B cell (primary cell): ENCODE data around the gene ABCC1. TPM values are rescaled to one million over a fixed set of nuclear protein-coding genes. Genes with fewer than 3 reads are reported as not detected.

Experiments
- ATAC-seq: fragments of 200-7000 bp; cut with Tn5 transposase; one replicate; pipeline ENCODE4 v1.10.0; 2021; ENCODE audit warnings: low read depth, mild to moderate bottlenecking, moderate number of reproducible peaks, moderate library complexity
- CTCF ChIA-PET: fragments of 350-600 bp; sonication (Branson Sonifier 250); formaldehyde crosslinking; loops from one replicate; lab custom pipeline; 2021; ENCODE audit warnings: antibody characterized with exemption, inconsistent platforms; lab: Charles Lee
- POLR2A ChIA-PET: fragments of 350-600 bp; sonication (Branson Sonifier 250); formaldehyde crosslinking; loops from one replicate; lab custom pipeline; 2021; ENCODE audit warnings: antibody characterized with exemption; lab: Charles Lee
- DNase-seq: peaks from one replicate; pipeline ENCODE4 v3.0.0; 2013
- H2AFZ ChIP-seq: 2 replicates; pipeline ENCODE4 v1.6.1; 2012; ENCODE audit warnings: mild to moderate bottlenecking, low read depth, low read length; ENCODE audit not compliant: insufficient read depth, poor library complexity, severe bottlenecking
- H3K27ac ChIP-seq, 2 donors: 1 replicate in 1 of 2; 2 replicates in 1 of 2; pipeline ENCODE4 v1.5.1; 2012 to 2013; ENCODE audit warnings: low read length in 2 of 2, mild to moderate bottlenecking in 2 of 2, moderate library complexity in 1 of 2
- H3K27me3 ChIP-seq, 4 experiments: fragments of 200-600 bp in 1 of 4; sonication (generic) in 1 of 4; replicated peaks in 1 of 4; 1 replicate in 2 of 4; 2 replicates in 2 of 4; pipeline versions ENCODE4 v1.6.1 to v1.7.0; 2013 to 2016; ENCODE audit warnings: low read length in 3 of 4, mild to moderate bottlenecking in 2 of 4, mixed read lengths in 1 of 4, moderate library complexity in 1 of 4; ENCODE audit not compliant: insufficient read depth in 4 of 4, control insufficient read depth in 3 of 4; ENCODE audit errors: control extremely low read depth in 1 of 4
- H3K36me3 ChIP-seq, 2 experiments: replicated peaks in 1 of 2; 1 replicate in 1 of 2; 2 replicates in 1 of 2; pipeline versions ENCODE4 v1.6.1 to v1.7.1; 2013; ENCODE audit warnings: low read length in 1 of 2; ENCODE audit not compliant: insufficient read depth in 2 of 2, control insufficient read depth in 1 of 2; ENCODE audit errors: control extremely low read depth in 1 of 2, extremely low read depth in 1 of 2
- H3K4me1 ChIP-seq, 2 donors: fragments of 200-600 bp in 1 of 2; sonication (generic) in 1 of 2; 1 replicate in 1 of 2; 2 replicates in 1 of 2; pipeline versions ENCODE4 v1.5.1 to v1.6.1; 2013 to 2017; ENCODE audit warnings: low read length in 2 of 2; ENCODE audit not compliant: control insufficient read depth in 2 of 2, insufficient read depth in 2 of 2
- H3K4me2 ChIP-seq: replicated peaks from 2 replicates; pipeline ENCODE3; 2012; ENCODE audit warnings: mild to moderate bottlenecking, low read depth, low read length; ENCODE audit not compliant: poor library complexity, severe bottlenecking
- H3K4me3 ChIP-seq, 5 experiments: fragments of 200-600 bp in 1 of 5; sonication (generic) in 1 of 5; 1 replicate in 3 of 5; 2 replicates in 2 of 5; pipeline versions ENCODE4 v1.5.1 to v1.7.0; 2011 to 2016; ENCODE audit warnings: low read length in 4 of 5, mild to moderate bottlenecking in 4 of 5, low read depth in 2 of 5, control low read depth in 1 of 5, moderate library complexity in 1 of 5; ENCODE audit not compliant: insufficient read depth in 1 of 5; ENCODE audit errors: control extremely low read depth in 1 of 5, extremely low read depth in 1 of 5
- H3K79me2 ChIP-seq: fragments of 200-600 bp; sonication (generic); one replicate; pipeline ENCODE4 v1.6.0; 2016; ENCODE audit warnings: low read length; ENCODE audit not compliant: control insufficient read depth, insufficient read depth
- H3K9ac ChIP-seq: fragments of 200-600 bp; sonication (generic); 2 replicates; pipeline ENCODE4 v1.6.1; 2017; ENCODE audit warnings: mild to moderate bottlenecking, low read length, moderate library complexity
- H3K9me3 ChIP-seq, 3 donors: one replicate each; pipeline versions ENCODE4 v1.6.1 to v1.7.1; 2013; ENCODE audit warnings: low read length in 2 of 3; ENCODE audit not compliant: control insufficient read depth in 2 of 3, insufficient read depth in 1 of 3; ENCODE audit errors: control extremely low read depth in 1 of 3
- H4K20me1 ChIP-seq: 2 replicates; pipeline ENCODE4 v1.6.0; 2012; ENCODE audit warnings: mild to moderate bottlenecking, low read length; ENCODE audit not compliant: insufficient read depth, control insufficient read depth, poor library complexity, severe bottlenecking
- H3K27ac Mint-ChIP-seq: one replicate; pipeline ENCODE4 v1.8.0; 2021; ENCODE audit warnings: mixed read lengths
- H3K27me3 Mint-ChIP-seq: one replicate; pipeline ENCODE4 v1.8.0; 2021; ENCODE audit warnings: mixed read lengths
- H3K4me1 Mint-ChIP-seq: one replicate; pipeline ENCODE4 v1.8.0; 2021; ENCODE audit warnings: mixed read lengths
- H3K4me3 Mint-ChIP-seq: one replicate; pipeline ENCODE4 v1.8.0; 2021; ENCODE audit warnings: mixed read lengths
- H3K9me3 Mint-ChIP-seq: one replicate; pipeline ENCODE4 v1.8.0; 2022; ENCODE audit warnings: mixed read lengths; ENCODE audit not compliant: insufficient read depth
- EZH2 ChIP-seq: IDR thresholded peaks from 2 replicates; pipeline ENCODE4 v1.6.1; 2012; ENCODE audit warnings: borderline replicate concordance, low read depth, mild to moderate bottlenecking, moderate library complexity, low read length; ENCODE audit not compliant: insufficient read depth, poor library complexity, severe bottlenecking
- WGBS: methylation state at CpG from one replicate; pipeline ENCODE4 v1.1.5; 2013; ENCODE audit warnings: missing lambda C conversion rate; ENCODE audit not compliant: insufficient coverage; 5-methylcytosine and 5-hydroxymethylcytosine counted together
- intact Hi-C: fragments of 100-400 bp; cut with micrococcal nuclease; formaldehyde crosslinking; loops from one replicate; pipeline ENCODE4 v1.10.0; 2022
- polyA plus RNA-seq: library from polyadenylated mRNA; depleted of rRNA; stranded (reverse); fragments of >200 nt; gene quantifications from 2 replicates; pipeline ENCODE4 v1.2.3, GENCODE V29; 2012
- total RNA-seq, 2 donors: library from RNA; stranded (reverse); fragments of 120-200 nt in 1 of 2; gene quantifications; 1 replicate in 1 of 2; 2 replicates in 1 of 2; pipeline versions ENCODE4 v1.2.3 to v1.2.4, GENCODE V29; 2013 to 2022
- TF ChIP-seq, protein P1 (sequence below): fragments of 200-600 bp; IDR thresholded peaks from one replicate; pipeline ENCODE4 v1.8.0; 2022; ENCODE audit warnings: antibody characterized with exemption, mild to moderate bottlenecking

The ABCC1 gene
- total and polyA plus RNA-seq, 2 donors (not counting 1 experiment from before 2014, with no cell fraction given): 21.8 to 73.0 TPM

DNA sequence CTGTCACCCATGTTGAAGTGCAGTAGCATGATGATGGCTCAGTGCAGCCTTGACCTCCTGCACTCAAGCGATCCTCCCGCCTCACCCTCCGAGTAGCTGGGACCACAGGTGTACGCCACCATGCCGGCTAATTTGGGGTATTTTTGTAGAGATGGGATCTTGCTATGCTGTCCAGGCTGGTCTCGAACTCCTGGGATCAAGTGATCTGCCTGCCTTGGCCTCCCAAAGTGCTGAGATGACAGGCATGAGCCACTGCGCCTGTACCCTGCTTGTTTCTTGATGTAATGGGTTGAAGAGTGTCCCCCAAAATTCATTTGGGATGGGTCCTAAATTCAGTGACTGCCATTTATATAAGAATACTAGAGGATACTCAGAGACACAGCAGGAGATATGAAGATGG, 216.7 kb downstream of the ABCC1 start:
- H3K9me3 Mint-ChIP-seq: peaks cover 2% of the 10 kb centered on the region

DNA sequence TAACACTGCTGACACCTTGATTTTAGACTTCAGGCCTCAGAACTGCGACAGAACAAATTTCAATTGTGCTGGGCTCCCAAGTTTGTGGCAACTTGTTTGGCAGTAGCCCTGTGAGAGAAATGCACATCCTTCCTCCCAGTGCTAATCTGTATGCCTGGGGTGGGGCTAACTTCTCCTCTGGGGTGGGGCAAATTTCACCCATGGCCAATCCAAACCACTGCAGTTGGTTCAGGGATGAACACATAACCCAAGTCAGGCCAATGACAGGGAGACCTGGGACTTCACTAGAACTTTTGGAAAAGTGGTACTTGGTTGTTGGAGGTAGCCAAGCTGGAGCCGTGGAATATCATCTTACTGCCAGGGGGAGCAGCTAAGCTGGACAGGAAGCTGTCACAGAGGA, 217.5 kb downstream of the ABCC1 start:
- Histone ChIP-seq H3K4me3 (no peak overlapping the region), H3K9ac (no peak overlapping the region), H2AFZ (no peak overlapping the region), H3K27ac (no peak overlapping the region), H3K9me3 (peaks cover 0 to 3% (median 0%) of the 10 kb centered on the region in 3 donors), H3K27me3 (no peaks in the 10 kb centered on the region), H3K4me2 (no peak overlapping the region), H4K20me1 (no peaks in the 10 kb centered on the region), H3K4me1 (no peaks in the 10 kb centered on the region), H3K36me3 (no peaks in the 10 kb centered on the region), H3K79me2 (no peaks in the 10 kb centered on the region)
- intact Hi-C loops: no loop called here
- TF ChIP-seq, protein P1, sequence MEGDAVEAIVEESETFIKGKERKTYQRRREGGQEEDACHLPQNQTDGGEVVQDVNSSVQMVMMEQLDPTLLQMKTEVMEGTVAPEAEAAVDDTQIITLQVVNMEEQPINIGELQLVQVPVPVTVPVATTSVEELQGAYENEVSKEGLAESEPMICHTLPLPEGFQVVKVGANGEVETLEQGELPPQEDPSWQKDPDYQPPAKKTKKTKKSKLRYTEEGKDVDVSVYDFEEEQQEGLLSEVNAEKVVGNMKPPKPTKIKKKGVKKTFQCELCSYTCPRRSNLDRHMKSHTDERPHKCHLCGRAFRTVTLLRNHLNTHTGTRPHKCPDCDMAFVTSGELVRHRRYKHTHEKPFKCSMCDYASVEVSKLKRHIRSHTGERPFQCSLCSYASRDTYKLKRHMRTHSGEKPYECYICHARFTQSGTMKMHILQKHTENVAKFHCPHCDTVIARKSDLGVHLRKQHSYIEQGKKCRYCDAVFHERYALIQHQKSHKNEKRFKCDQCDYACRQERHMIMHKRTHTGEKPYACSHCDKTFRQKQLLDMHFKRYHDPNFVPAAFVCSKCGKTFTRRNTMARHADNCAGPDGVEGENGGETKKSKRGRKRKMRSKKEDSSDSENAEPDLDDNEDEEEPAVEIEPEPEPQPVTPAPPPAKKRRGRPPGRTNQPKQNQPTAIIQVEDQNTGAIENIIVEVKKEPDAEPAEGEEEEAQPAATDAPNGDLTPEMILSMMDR: no peak
- no peak for TF ChIP-seq EZH2
- no peaks in the 10 kb centered on the region for H3K4me1 Mint-ChIP-seq
- POLR2A ChIA-PET: no interaction called here
- H3K27ac Mint-ChIP-seq: no peak overlapping the region
- no peak overlapping the region for H3K4me3 Mint-ChIP-seq
- DNase-seq: no peak
- CTCF ChIA-PET: no interaction called here
- WGBS: 44% methylated on average over 2 of the region's 2 CpGs
- peaks cover under 1% of the 10 kb centered on the region for H3K9me3 Mint-ChIP-seq
- no peak for ATAC-seq
- peaks cover 1% of the 10 kb centered on the region for H3K27me3 Mint-ChIP-seq

More for the DNA sequence above, 216.7 kb downstream of the ABCC1 start:
- no peaks in the 10 kb centered on the region for H3K27me3 ChIP-seq
- intact Hi-C loops: no loop called here
- ChIA-PET POLR2A (no interaction called here), CTCF (no interaction called here)
- DNase-seq (no peak), ATAC-seq (no peak)
- no peaks in the 10 kb centered on the region for H3K36me3 ChIP-seq
- no peaks in the 10 kb centered on the region for H3K4me1 Mint-ChIP-seq
- no peak overlapping the region for H3K4me3 Mint-ChIP-seq
- H3K4me3 ChIP-seq: no peak overlapping the region
- H3K27ac ChIP-seq: no peak overlapping the region
- H3K27ac Mint-ChIP-seq: no peak overlapping the region
- no peak overlapping the region for H3K9ac ChIP-seq
- H2AFZ ChIP-seq: no peak overlapping the region
- peaks cover 0 to 12% (median 0%) of the 10 kb centered on the region in 3 donors for H3K9me3 ChIP-seq
- no peaks in the 10 kb centered on the region for H3K4me1 ChIP-seq
- 94% methylated on average over 7 of the region's 7 CpGs for WGBS
- no peaks in the 10 kb centered on the region for H3K79me2 ChIP-seq
- TF ChIP-seq EZH2: no peak
- TF ChIP-seq, protein P1: no peak
- H4K20me1 ChIP-seq: no peaks in the 10 kb centered on the region
- no peak overlapping the region for H3K4me2 ChIP-seq
- peaks cover 5% of the 10 kb centered on the region for H3K27me3 Mint-ChIP-seq
